Gastrocnemius medialis (tissue), 4 donors: ENCODE data around the gene MT1G.

Experiments
- CTCF ChIP-seq, 5 experiments: fragments of 450-650 bp in 3 of 5; fragments of 200-600 bp in 2 of 5; sonication (generic) in 2 of 5; IDR thresholded peaks in 4 of 5; conservative IDR thresholded peaks in 1 of 5; 1 replicate in 4 of 5; 2 replicates in 1 of 5; pipeline ENCODE4 v1.5.1; 2016 to 2019; ENCODE audit warnings: antibody characterized with exemption in 5 of 5, mild to moderate bottlenecking in 3 of 5, moderate library complexity in 3 of 5
- POLR2A ChIP-seq, 2 donors: fragments of 450-650 bp; IDR thresholded peaks; one replicate each; pipeline ENCODE4 v1.6.1; 2017; ENCODE audit warnings: antibody characterized with exemption in 2 of 2, mild to moderate bottlenecking in 2 of 2, moderate library complexity in 2 of 2

- TF ChIP-seq CTCF (IDR thresholded peaks at IDR 0.05 in 4 of 5, conservative IDR thresholded peaks at IDR 0.05 in 1 of 5) (no peak), POLR2A (IDR thresholded peaks at IDR 0.05) (no peak)
These were observed 35.0 kb upstream of the MT1G start for GRCh38 chr16:56702836-56703235.
